Neural progenitor cell (in vitro differentiated cells): ENCODE data around the gene ZFY.

Source experiments
- CTCF ChIP-seq: fragments of 200-600 bp; sonication (generic); IDR thresholded peaks from 2 replicates; pipeline ENCODE4 v1.5.1; 2017; ENCODE audit warnings: antibody characterized with exemption, mild to moderate bottlenecking
- EZH2 ChIP-seq: fragments of 200-600 bp; sonication (generic); IDR thresholded peaks from 2 replicates; pipeline ENCODE4 v1.6.1; 2017; ENCODE audit warnings: antibody characterized with exemption, mild to moderate bottlenecking, moderate library complexity
- EZH2phosphoT487 ChIP-seq: fragments of 200-600 bp; sonication (generic); IDR thresholded peaks from 2 replicates; pipeline ENCODE4 v1.6.1; 2017; ENCODE audit warnings: antibody characterized with exemption

GRCh38 chrY:3003846-3004245 lies 68.7 kb downstream of the ZFY start:
- no peak for TF ChIP-seq EZH2phosphoT487
- no peak for TF ChIP-seq CTCF
- TF ChIP-seq EZH2, result no peak
